ENCODE data around the gene PTCRA.
"Not testable (repeated sequence)": the region's sequence is repeated elsewhere in the genome, so short reads cannot be mapped to it uniquely, and the experiment has no call there.

PTCRA gene

DNA sequence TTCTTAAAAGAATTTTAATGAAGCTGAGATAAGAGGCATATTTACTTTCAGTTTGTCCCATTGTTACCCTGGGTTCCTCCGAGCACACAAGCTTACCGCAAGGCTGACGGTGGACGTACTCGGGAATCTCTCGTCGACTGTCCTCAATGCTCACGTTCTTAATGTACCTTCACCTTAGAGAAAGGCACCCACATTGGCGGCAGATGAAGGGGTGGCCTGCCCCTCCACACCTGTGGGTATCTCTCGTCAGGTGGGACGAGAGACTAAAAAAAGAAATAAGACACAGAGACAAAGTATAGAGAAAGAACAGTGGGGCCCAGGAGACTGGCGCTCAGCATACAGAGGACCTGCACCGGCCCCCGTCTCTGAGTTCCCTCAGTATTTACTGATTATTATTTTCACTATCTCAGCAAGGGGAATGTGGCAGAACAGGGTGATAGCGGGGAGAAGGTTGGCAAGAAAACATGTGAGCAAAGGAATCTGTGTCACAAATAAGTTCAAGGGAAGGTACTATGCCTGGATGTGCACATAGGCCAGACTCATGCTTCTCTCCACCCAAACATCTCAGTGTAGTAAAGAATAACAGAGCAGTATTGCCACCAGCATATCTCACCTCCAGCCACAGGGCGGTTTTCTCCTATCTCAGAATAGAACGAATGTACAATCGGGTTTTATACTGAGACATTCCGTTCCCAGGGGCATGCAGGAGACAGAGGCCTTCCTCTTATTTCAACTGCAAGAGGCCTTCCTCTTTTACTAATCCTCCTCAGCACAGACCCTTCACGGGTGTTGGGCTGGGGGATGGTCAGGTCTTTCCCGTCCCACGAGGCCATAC, 13.2 kb upstream of the PTCRA start:
- DNase-seq (ENCODE audit: low read depth in 1 of 2, low spot score in 1 of 2): not testable (repeated sequence)

GRCh38 chr6:42904467-42904866, 11.4 kb upstream of the PTCRA start:
- DNase-seq (ENCODE audit: low read depth in 1 of 2, low spot score in 1 of 2): no peak

DNA sequence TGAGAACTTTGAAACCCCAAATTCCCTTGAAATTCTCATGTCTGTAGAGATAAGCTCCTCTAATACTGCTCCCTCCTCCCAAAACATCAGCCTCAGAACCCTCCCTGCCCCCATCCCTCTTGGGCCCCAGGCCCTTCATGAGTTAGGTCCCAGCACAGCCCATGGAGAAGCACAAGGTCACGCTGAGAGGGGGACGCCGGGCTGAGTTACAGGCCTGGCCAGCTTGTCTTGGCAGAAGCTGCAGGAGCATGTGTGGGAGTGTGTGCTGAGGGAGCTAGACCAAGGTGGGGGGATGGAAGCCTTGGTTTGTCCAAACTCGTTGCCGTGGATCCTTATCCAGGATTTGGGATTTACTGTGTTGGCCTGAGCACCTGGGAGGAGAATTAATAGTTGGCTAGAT, 8.5 kb upstream of the PTCRA start:
- DNase-seq (ENCODE audit: low read depth in 1 of 2, low spot score in 1 of 2): no peak

DNA sequence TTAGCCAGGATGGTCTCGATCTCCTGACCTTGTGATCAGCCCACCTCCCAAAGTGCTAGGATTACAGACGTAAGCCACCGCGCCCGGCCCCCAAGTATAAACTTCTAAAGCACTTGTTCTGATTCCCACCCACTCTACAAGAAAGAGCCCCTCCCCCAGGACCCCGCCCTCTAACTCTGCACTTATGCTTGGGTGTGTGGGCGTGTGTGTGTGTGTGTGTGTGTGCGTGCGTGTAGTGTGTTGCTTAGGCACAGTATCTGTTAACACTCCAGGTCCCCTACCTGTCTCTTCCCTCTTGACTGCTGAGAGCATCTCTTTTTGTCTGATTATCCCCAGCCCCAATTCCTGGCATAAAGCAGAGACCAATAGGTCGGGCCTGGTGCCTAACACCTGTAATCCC, 6.0 kb upstream of the PTCRA start:
- DNase-seq (ENCODE audit: low read depth in 1 of 2, low spot score in 1 of 2): no peak

DNA sequence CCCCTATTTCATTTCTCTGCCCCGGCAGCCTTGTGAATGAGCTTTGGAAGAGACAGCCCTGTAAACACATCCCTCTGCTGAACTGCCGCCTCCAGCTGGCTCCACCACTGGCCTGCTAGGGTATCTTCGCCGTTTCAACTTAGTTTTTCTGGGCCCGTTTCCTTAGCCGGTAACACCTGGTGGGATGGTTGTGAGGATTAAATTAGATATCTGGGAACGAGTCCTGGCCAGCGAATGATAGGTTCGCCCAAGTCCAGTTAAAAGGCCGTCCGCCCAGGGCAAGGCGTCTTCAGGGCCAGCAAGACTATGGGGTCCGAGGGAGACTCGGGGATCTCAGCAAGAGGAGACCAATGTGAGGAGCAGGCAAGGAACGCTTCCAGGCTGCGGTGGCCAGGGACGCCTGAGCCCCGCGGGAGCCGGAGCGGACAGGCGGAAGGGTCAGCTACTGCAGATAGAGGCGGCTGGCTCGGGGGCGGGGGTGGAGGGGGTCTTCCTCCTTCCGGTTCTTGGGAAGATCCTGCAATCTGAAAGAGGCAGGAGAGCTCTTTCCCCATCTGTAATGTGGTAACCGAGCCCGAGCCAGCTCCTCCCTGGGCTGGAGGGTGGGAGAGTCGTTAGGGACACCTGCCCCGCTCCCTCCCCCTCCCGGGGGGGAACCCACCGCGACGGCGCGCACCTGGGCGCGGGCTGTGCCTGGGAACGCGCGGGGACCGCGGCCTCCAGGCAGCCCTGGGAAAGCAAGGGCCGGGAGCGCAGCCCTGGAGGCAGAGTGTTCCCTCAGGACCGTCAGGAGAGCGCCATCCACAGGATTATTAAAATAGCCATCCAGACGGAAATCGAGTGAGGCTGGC, 4.5 kb upstream of the PTCRA start:
- no peak for DNase-seq (ENCODE audit: low read depth in 1 of 2, low spot score in 1 of 2)

GRCh38 chr6:42914546-42914945, 1.3 kb upstream of the PTCRA start:
- no peak for DNase-seq (ENCODE audit: low read depth in 1 of 2, low spot score in 1 of 2)

- DNase-seq (ENCODE audit: low read depth in 1 of 2, low spot score in 1 of 2): no peak
Measured at GRCh38 chr6:42916288-42916687, 435 bp downstream of the PTCRA start.

DNA sequence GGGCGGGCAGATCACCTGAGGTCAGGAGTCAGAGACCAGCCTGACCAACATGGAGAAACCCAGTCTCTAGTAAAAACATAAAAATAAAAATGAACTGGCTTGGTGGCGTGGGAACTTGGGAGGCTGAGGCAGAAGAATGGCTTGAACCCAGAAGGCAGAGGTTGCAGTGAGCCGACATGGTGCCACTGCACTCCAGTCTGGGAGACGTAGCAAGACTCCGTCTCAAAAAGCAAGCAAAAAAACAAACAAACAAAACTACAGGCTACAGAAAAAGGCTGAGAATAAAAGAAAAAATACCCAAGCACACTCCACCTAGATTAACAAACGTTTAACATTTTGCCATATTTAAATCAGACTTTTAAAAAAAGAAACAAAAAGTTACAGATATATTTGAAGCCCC, 5.9 kb downstream of the PTCRA start:
- DNase-seq (ENCODE audit: low read depth in 1 of 2, low spot score in 1 of 2): no peak

DNA sequence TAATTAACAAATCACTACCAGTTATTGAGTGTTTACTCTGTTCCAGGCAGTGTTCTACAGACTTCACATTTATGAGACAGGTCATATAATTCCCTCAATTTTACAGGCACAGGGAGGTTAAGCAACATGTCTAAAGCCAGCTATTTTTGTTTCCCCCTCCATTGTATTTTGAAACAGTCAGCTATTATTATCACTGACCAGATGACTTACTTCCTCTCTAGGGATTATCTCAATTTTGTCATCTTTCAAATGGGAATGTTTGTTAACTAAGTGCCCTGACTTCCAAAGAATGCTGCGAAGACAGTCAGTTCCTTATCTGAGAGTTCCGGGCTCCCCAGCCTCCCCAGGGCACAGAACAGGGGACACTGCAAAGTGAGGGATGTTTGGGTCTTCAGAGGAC, 7.8 kb downstream of the PTCRA start:
- no peak for DNase-seq (ENCODE audit: low read depth in 1 of 2, low spot score in 1 of 2)

DNA sequence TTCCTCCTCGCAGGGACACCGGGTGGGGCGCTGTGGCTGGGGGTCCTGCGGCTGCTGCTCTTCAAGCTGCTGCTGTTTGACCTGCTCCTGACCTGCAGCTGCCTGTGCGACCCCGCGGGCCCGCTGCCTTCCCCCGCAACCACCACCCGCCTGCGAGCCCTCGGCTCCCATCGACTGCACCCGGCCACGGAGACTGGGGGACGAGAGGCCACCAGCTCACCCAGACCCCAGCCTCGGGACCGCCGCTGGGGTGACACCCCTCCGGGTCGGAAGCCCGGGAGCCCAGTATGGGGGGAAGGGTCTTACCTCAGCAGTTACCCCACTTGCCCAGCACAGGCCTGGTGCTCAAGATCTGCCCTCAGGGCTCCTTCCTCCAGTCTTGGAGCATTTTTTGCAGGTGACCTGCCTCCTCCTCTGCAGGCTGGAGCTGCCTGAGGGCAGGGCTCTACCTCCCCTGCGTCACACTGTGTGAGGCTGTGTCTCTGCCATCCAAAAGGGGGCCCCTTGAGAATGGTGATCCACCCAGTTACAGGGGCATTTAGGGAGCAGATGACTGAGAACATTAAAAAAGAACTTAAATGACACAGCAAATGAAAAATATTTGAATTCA, 9.5 kb downstream of the PTCRA start:
- no peak for DNase-seq (ENCODE audit: low read depth in 1 of 2, low spot score in 1 of 2)

DNA sequence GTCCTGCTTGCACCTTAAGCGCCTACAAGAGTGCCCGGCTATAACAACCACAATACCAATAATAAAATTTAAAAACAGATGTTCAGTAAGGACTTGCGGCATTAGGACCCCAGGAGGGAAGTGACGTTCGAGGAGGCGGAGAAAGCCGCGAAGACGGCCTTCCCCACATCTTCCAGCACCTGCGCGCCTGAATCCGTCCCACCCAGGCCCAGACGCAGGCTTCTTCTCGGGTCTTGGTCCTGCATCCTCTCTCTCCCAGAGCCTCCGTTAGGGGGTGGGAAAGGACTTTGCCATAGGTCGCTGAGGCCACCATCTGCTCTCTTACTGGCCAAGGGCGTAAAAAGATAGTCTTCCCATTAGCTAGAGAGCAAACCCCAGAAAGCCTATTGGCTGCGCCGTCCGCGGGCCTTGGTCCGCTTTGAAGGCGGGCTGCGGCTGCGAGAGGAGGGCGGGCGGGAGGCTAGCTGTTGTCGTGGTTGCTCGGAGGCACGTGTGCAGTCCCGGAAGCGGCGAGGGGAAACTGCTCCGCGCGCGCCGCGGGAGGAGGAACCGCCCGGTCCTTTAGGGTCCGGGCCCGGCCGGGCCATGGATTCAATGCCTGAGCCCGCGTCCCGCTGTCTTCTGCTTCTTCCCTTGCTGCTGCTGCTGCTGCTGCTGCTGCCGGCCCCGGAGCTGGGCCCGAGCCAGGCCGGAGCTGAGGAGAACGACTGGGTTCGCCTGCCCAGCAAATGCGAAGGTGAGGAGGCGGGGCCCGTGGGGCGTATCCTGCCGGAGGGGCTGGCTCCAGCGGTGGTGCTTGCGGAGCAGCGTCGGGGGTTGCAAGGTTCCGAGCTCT, 13.3 kb downstream of the PTCRA start, which contains the start of gene CNPY3:
Gene CNPY3 (plus strand): TSS at position 495 of the 835 bp plus-strand sequence. CDS start 91 bp downstream, at position 586.
- peak; percentile 80 to 88 for DNase-seq (ENCODE audit: low read depth in 1 of 2, low spot score in 1 of 2)

- peak; percentile 32 to 38 for DNase-seq (ENCODE audit: low read depth in 1 of 2, low spot score in 1 of 2)
Measured at GRCh38 chr6:42929821-42930360, 14.0 kb downstream of the PTCRA start.

DNA sequence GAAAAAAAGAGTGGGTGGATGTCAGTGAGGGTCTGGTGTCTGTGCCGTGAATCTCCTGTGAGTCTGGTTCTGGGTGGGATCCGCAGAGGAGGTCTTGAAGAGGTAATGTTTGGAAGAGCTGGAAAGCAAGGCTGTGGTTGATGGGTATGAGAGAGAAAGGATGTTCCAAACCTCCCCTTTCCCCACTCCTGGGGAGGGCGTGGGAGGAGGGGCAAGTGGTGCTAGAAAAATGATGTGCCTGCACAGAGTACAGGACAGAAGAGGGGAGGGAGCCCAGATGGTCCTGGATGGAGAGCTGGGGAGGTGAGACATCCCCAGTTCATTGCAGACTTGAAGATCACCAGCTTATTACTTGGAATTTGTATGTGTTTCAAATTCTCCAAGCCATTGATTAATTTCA, 16.6 kb downstream of the PTCRA start:
- DNase-seq (ENCODE audit: low read depth in 1 of 2, low spot score in 1 of 2): no peak

GRCh38 chr6:42933205-42933604, 17.4 kb downstream of the PTCRA start:
- no peak for DNase-seq (ENCODE audit: low read depth in 1 of 2, low spot score in 1 of 2)

GRCh38 chr6:42935322-42935721, 19.5 kb downstream of the PTCRA start:
- DNase-seq (ENCODE audit: low read depth in 1 of 2, low spot score in 1 of 2): no peak

- no peak for DNase-seq (ENCODE audit: low read depth in 1 of 2, low spot score in 1 of 2)
Measured at GRCh38 chr6:42936398-42936797, 20.5 kb downstream of the PTCRA start.

DNA sequence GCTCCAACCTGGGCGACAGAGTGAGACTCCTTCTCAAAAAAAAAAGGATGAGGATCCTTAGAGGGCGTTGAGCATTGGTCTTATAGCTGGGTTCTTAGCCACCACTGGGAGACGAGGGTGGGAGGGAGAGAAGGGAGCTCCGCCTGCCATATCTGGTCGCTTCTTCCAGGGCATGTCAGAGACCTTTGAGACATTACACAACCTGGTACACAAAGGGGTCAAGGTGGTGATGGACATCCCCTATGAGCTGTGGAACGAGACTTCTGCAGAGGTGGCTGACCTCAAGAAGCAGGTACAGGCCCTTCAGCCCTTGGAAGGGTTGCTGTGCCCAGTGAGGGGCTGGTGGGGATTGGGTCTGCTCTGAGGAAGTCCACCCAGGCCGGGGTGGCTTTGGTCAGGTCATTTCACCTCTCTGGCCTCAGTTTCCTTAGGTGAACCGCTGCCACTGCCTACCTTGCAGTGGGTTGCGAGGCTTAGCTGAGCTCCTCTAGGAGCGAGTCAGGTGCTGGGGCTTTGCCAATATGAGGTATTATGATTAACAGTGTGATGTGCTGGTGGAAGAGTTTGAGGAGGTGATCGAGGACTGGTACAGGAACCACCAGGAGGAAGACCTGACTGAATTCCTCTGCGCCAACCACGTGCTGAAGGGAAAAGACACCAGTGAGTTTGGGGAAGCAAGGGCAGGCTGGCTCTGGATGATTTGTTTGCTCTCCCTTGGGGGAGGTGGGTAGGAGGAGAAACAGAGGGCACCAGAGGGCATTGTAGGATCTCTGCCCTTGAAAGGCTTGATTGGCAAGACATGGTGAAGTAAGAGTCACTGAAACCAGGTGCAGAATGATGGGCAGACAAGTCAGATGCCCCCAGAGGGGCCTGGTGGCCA, 21.9 kb downstream of the PTCRA start:
- DNase-seq (ENCODE audit: low read depth in 1 of 2, low spot score in 1 of 2): no peak

- no peak for DNase-seq (ENCODE audit: low read depth in 1 of 2, low spot score in 1 of 2)
Measured at GRCh38 chr6:42938428-42938796, 22.6 kb downstream of the PTCRA start.

DNA sequence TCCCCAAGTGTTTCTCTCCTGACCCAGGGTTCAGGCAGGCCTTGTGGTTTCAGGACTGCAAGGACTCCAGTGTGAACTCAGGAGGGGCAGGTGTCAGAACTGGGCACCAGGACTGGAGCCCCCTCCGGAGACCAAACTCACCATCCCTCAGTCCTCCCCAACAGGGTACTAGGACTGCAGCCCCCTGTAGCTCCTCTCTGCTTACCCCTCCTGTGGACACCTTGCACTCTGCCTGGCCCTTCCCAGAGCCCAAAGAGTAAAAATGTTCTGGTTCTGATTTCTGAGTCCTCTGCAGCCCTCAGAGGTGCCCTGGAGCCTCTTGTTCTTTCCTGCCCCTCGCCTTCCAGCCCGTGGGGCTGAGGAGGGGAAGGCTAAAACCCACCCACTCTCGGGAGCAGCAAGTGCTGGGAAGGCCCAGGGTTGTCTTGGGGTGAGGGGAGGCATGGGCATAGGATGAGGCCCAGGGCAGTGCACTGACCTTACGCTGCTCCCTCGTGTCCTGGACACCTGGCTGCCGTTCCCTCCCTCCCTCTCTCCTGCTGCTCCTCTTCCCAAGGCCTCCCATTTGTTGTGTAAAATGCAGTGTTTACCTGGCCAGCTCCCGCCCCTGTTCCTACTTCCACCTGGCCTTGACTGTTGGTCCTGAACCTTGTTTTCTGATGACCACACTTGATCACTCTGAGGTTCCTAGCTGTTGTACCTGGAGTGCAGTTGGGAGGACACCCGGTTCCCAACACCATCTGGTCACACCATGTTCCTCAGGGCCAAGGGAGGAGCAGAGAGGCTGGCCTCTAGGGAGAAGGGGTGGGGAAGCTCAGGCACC, 23.3 kb downstream of the PTCRA start:
- DNase-seq (ENCODE audit: low read depth in 1 of 2, low spot score in 1 of 2): no peak

Measured in stimulated activated CD4-positive, alpha-beta T cell treated with anti-CD3 and anti-CD28 coated beads, Interleukin-15, amount 100 ng/mL, for 1 hour (primary cell).